H1 (cell line): ENCODE measurements around the gene EFCAB8.

ENCODE experiments used
- BRCA1 ChIP-seq: IDR thresholded peaks from 2 replicates; pipeline ENCODE4 v1.6.1; 2012; ENCODE audit warnings: low read depth, low read length, improper control_type of control experiment
- CREB1 ChIP-seq: IDR thresholded peaks from 2 replicates; pipeline ENCODE4 v1.6.1; 2012; ENCODE audit warnings: inconsistent platforms
- CTCF ChIP-seq, 3 experiments: IDR thresholded peaks; 1 replicate in 2 of 3; 2 replicates in 1 of 3; pipeline versions ENCODE4 v1.5.1 to v1.6.1; 2011; ENCODE audit warnings: low read length in 3 of 3, mild to moderate bottlenecking in 3 of 3, inconsistent platforms in 2 of 3, low read depth in 1 of 3, moderate library complexity in 1 of 3; ENCODE audit not compliant: insufficient read depth in 1 of 3; ENCODE audit errors: control extremely low read depth in 1 of 3
- GABPA ChIP-seq: IDR thresholded peaks from 2 replicates; pipeline ENCODE4 v1.6.1; 2011; ENCODE audit warnings: mild to moderate bottlenecking, low read length, moderate library complexity, borderline replicate concordance; ENCODE audit not compliant: insufficient read depth
- GTF2F1 ChIP-seq: IDR thresholded peaks from 2 replicates; pipeline ENCODE4 v1.6.1; 2012; ENCODE audit warnings: low read depth, low read length, improper control_type of control experiment, borderline replicate concordance
- POLR2A ChIP-seq, 2 experiments: IDR thresholded peaks; 1 replicate in 1 of 2; 2 replicates in 1 of 2; pipeline ENCODE4 v1.6.1; 2011; ENCODE audit warnings: low read depth in 2 of 2, low read length in 2 of 2, mild to moderate bottlenecking in 2 of 2; ENCODE audit errors: control extremely low read depth in 1 of 2
- RFX5 ChIP-seq: IDR thresholded peaks from 2 replicates; pipeline ENCODE4 v1.6.1; 2011; ENCODE audit warnings: low read depth, low read length, improper control_type of control experiment, borderline replicate concordance
- SP2 ChIP-seq: IDR thresholded peaks from 2 replicates; pipeline ENCODE4 v1.6.1; 2012; ENCODE audit warnings: mild to moderate bottlenecking, low read length, inconsistent platforms

GRCh38 chr20:32839227-32839981 lies 19.3 kb upstream of the EFCAB8 start:
- TF ChIP-seq CTCF (IDR thresholded peaks at IDR 0.05; ENCODE audit: control extremely low read depth in 1 of 3, insufficient read depth in 1 of 3, low read depth in 1 of 3, low read length in 3 of 3) (no peak), SP2 (no peak), CREB1 (no peak), POLR2A (IDR thresholded peaks at IDR 0.05; ENCODE audit: control extremely low read depth in 1 of 2, low read depth in 2 of 2, low read length in 2 of 2) (no peak), RFX5 (no peak), GABPA (no peak), GTF2F1 (no peak), BRCA1 (no peak)
